AML-193 (cell line): ENCODE results near the gene SLC28A1.
A peak's percentile ranks its signal among the peaks of the same experiment; 100 is the strongest.
"Not testable (repeated sequence)": the region's sequence is repeated elsewhere in the genome, so short reads cannot be mapped to it uniquely, and the experiment has no call there.

Experiments used
- DNase-seq, 2 experiments: peaks; one replicate each; lab custom pipeline; 2025; lab: John Stamatoyannopoulos, UW

SLC28A1 gene

DNA sequence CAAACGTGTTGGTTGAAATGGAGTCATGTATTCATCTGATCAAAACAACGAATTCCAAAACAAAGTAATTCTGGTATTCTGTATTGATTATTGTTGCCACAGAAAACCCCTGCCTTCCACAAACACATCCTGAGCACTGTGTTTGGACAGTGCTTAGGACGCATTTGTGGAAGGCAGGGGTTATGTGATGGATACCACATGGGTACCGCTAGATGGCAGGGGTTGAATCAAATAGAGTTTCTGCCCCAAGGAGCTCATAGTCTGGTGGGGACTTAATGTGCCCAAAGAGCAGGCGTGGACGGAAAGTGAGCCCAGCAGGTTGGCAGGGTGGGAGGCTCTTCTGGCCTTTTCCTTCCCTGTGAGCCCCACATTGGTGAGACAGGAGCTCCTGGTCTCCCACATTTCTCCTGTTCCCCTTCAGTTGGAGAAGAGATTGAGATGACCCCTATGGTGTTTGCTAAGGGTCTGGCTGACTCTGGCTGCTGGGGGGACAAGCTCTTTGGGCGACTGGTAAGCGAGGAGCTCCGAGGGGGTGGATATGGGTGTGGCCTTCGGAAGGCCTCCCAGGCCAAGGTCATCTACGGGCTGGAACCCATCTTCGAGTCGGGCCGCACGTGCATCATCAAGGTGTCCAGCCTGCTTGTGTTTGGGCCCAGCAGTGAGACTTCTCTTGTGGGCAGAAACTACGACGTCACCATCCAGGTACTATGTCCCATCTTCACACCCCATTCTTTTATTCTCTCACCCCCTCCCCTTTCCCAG is 22.1 kb upstream of the SLC28A1 start:
- no peak for DNase-seq

DNA sequence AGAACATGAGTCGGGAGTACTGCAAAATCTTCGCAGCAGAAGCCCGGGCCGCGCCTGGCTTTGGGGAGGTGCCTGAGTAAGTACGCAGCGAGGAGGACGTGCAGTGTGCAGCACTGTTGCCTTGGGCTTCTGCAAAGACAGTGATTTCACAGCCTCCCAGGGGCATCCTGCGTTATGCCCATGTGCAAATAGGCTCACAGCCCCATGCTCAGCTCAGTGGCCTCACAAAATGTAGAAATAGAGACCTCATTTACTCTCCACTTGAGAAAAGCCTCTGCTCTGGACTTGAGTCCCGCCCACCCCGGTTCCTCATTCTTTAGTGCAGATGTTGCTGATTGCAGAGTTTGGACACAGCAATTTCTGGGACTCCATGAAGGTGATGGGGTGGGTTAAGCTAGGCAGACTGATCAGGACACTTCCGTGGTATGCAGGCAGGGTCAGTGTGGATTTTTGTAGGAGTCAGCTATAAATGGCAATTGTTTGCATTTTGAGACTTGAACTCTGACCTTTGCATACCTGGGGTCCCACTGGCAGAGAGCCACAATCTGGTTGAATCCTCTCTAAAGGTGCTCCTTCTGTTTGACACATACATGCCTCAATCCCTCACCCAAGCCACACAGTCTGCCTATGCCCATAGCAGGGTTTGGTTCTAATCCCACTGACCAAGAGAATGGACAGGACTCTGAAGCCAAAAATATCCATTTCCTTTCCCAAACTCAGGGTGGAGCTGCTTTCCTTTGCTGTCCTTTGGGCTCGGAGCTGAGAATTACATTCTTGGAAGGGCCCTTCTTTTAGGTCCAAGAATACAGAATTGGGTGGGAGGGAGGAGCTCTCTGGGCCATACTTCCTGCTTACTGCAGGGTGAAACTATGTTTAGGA is 20.7 kb upstream of the SLC28A1 start:
- DNase-seq: no peak

DNA sequence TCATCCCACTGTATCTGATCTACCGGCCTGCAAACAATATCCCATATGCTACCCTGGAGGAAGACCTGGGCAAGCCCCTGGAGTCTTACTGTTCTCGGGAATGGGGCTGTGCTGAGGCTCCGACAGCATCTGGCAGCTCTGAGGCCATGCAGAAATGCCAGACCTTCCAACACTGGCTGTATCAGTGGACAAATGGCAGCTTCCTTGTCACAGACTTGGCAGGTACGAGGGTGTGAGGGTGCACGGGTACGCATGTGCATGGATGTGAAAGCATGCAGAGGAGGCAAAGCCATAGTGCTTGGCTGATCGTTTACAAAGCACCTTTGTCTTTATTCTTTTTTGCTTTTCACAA is 20.0 kb upstream of the SLC28A1 start:
- DNase-seq: no peak

DNA sequence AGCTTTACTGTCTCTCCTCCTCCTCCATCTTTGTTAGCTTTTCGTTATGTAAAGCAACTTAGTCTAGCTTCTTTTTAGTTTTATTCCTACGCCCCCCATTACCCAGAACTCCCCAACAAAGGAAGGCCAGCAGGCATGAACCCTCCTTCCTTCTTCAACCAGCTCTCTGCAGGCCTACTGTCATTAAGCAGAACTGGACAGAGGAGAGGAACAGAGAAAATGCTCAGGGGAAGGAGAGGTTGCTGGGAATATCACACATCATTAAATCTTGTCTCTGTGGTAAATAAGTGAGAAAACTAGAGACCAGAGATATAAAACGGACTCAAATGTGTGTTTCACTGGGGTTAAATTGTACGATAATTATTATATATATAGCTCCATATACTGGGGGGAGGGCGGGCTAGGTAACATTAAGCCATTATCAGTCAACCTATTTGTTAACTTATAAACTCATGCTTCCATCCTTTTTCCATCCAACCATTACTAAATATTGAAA is 19.3 kb upstream of the SLC28A1 start:
- no peak for DNase-seq

DNA sequence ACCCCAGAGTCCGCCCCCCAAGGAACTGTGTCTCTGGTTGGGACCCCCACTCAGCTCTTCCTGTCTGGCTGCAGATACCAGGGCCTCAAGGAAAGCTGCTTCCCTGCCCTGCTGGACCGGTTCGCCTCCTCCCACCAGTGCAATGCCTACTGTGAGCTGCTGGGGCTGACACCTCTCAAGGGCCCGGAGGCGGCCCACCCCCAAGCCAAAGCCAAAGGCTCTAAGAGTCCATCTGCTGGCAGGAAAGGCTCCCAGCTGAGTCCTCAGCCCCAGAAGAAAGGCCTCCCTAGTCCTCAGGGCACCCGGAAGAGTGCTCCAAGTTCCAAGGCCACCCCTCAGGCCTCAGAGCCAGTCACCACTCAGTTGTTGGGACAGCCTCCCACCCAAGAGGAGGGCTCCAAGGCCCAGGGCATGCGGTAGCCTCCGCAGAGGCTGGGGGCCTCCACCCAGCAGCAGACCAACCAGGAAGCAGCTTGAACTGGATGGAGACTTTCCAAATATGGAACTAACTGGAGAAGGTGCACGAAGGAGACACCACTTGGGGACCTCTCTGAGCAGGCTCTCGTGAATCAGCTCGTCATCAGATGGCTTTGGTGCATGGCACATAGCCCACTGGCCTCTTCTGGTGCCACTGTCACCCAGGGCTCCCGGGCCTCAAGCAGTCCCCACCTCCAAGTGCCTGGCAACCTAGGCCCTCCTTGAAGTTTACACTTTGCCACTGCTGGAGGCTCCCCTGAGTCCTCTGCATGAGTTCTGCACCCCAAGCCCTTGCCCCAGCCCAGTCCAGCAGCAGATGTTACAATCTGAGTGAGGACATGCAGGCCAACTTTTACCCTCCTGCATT is 16.2 kb upstream of the SLC28A1 start:
- DNase-seq: no peak

DNA sequence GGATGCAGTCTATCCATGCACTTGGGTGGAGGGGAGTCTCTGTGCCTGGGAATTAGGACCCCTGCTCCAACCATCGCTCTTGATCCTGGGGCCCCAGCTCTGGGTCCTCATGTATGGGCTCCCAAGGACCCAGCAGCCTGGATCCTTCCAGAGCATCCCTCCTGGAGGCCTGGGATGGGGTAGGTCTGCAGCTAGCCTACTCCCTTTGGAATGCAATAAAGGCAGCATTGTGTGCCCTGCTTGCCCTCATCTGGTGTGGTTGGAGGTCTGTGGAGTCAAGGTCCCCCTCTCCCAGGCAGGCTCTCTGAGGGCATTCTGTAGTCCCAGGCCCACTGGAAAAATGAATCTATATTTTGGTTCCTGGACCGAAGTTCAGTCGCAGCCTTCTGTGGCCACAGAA is 15.0 kb upstream of the SLC28A1 start:
- DNase-seq: no peak

DNA sequence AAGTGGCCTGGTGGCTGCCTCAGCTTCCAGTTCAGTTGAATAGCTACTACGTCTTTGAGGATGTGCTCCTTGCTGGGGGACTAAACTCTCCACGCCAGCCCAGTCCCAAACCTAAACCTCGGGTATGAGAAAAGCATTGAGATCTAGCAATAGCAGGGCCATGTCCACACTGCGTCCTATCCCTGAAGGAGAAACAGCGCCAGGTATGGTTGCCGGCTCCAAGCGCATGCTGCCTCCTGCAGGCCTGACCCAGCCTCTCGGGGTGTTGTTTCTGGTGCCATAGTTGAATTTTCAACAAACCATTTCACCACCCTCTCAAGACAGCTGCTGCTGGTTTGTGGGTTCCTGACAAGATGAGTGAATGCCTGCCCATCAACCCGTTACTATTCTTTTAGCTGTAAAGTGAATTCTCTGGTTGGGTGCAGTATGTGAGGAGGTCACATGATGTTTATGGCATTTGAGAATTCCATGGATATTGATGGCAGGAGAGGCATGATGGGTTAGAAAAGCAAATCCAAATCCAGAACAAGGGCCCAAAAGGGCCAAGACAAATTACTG is 13.0 kb upstream of the SLC28A1 start:
- no peak for DNase-seq

DNA sequence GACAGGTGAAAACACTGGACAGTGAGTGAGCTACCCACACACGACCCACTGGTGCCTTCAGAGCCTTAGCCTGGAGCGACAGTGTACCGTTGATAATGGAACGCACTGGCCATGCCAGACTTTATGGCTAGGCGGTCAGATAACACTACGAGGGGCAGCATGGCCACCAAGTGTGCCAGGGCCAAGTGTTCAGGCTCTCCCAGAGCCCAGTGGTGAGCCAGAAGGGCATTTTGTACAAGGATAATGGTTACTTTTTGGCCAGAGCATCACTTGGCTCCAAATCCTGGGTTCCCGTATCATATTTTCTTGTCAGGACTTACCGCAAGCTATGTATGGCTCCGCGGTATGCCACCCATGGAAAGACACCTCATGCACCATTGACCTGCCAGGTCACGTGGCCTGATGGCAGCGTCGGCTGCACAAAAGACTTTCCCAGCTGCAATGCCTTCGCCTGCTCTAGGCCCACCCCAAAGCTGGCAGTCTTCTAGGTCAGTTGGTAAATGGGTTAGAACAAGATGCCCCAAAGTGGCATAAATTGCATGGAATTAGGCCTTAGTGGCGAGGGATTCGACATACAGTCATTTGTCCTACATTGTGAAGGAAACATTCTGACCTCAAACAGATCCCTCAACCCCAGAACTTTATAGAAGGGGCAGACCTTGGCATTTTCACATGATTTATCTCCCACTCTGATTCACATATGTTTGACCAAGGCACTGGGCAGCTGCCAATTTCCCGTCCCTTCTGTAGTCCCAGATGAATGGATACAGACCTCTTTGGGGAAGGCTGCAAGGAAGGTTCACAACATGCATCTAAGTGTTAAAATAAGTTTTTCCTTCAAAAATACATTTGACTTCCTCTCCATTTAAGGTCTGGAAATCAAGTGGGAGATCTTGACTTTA is 12.2 kb upstream of the SLC28A1 start:
- no peak for DNase-seq

DNA sequence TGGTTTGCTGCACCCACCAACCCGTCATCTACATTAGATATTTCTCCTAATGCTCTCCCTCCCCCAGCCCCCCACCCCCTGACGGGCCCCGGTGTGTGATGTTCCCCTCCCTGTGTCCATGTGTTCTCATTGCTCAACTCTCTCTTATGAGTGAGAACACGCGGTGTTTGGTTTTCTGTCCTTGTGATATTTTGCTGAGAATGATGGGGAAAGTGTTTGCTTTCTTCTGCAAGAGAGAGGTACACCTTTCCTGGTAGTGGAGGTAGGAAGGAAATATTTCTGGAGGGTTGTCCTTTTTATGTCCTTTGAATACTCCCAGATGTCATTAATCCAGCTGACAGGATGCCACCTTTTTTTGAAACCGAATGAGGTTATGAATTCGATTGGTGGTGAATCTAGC is 10.5 kb upstream of the SLC28A1 start:
- no peak for DNase-seq

DNA sequence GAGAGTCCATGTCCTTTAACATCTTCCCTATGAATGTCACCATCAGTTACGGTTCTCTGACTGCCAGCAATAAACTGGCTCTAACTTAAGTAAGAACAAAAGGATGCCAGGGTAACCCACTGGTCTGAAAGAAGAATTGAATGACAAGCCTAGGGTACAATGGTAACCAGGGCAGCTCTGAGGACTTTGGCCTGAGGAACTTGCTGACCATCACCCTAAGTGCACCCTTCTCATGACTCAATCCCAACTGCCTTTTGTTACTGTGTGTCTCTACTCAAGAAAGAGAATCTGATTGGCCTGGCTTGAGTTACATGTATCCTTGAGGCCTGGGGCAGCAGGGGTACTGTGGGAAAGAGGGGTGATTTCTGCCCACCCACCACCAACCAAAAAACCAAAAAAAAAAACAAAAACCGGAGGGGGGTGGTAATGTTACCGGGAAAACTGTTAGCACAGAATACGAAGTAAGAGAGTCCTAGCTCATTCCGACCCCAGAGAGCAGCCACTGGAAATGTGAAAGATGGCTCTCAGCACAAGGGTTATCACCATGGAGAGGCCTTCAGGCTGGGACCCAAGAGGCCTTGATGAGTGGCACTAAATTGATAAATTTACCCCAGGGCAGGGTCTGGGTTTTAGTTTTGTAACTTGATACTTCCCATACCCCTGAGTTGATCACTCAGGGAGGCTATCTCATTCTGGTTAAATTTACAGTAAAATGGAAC is 9.3 kb upstream of the SLC28A1 start:
- no peak for DNase-seq

DNA sequence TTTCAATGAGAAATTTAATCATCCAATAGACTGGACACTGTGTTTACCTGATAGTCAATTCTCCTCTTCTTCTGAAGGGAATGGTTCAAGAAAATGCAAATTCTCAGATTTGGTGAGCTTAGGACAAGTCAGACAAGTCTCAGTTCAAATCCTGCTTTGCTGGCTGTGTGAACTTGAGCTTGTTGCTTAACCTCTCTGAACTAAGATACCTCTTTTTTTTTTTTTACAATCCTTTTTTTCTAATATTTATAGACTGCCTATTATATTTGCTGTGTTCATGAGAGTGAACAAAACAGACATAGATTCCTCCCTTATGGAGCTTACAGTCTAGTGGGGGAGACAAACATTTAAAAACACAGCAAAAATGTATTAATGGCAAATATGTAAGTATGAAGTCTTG is 8.2 kb upstream of the SLC28A1 start:
- DNase-seq: no peak

DNA sequence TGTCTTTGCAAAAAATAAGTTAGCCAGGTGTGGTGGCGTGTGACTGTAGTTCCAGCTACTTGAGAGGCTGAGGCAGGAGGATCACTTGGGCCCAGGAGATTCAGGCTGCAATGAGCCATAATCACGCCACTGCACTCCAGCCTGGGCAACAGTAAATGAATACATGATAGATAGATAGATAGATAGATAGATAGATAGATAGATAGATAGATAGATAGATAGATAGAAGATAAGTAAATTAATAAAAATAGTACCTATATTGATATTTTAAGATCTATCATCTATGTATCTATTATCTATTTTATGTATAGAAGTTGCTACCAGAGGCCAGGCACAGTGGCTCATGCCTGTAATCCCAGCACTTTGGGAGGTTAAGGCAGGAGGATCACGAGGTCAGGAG is 6.8 kb upstream of the SLC28A1 start:
- not testable (repeated sequence) for DNase-seq

DNA sequence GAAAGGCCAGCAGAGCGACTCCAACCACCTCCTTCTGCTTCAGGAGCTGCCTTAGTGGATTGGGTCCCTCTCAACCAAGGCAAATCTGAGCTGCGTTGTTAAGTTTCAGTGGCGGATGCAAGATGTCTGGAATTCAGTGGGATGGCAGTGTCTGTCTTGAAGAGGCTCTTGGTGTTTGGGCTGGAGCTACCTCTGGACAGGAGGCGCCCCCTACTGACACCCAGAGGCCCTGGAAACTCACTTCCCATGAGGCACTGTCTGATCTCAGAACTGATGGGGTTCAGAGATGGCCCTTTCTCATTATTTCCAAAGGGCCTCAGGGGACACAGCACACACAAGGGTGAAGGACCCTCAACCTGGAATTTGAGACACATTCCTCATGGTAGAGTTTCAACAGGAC is 6.0 kb upstream of the SLC28A1 start:
- peak; percentile 61 to 63 for DNase-seq

DNA sequence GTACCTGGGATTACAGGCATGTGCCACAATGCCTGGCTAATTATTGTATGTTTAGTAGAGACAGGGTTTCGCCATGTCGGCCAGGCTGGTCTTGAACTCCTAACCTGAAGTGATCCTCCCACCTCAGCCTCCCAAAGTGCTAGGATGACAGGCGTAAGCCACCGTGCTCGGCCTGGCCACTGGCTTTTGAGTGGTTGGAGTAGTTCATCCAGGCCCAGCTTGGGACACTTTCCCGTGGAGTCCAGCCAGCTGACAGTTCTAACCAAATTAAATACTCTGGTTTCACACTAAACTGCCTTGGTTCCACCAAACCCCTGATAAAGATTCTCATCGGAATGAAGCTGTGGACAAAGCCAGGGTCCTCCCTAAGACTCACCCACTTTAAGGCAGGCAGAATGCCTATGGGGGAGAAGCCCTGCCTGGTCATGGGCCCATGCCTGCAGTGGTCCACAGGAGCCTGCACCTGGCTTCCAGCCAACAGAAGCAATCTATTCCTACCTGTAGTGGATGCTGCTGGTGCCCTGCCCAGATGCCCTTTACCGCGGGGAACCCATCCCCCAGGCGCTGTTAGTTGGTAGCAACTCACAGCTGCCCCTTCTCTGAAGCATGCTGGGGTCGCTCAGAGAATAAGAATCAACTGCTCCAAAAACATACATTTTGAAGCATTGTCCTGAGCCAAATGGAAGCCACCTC is 5.2 kb upstream of the SLC28A1 start:
- DNase-seq: no peak

DNA sequence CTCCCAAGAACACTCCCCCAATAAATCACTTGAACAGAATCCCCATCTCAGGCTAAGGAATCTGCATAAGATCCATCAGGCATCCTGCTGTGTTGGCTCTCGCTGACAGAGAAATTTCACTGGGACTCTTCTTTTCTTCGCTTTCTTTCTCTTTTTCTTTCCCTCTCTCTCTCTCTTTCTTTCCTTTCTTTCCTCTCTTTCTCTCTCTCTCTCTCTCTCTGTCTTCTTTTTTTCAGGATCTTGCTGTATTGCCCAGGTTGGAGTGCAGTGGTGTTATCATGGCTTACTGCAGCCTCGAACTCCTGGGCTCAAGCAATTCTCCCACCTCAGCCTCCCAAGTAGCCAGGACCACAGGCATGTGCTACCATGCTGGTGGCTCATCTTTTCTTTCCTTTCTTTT is 4.5 kb upstream of the SLC28A1 start:
- no peak for DNase-seq

DNA sequence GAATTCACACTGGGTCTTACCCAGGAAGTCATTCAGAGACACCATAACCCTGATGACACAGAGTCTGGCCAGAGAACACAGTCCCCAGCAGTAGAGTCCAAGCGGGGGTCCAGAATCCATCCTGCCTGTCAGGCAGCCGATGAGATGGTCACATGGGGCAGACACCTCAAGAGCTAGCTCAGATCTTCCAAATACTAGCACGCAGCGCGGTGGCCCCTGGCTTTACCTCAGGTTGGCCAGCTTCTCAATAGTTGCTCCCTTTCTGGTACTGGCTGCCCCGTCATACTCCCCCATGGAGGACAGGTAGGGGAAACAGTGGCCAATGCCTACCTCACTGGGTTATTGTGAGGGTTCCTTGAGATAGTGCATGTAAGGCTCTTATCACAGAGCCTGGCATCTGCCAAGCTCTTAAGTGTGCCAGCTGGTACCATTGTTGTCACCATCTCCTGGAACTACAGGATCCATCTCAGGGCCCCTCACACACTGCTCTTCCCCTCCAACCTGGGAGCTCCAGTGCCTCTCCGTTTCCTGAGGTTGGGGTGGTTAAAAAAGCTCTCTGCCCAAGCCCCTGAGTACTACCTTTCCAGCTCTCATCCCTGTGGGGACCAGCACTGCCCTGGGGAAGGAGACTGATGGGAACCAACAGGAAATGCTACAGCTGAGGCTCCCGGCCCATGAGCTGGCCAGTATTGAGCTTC is 3.5 kb upstream of the SLC28A1 start:
- DNase-seq: no peak

DNA sequence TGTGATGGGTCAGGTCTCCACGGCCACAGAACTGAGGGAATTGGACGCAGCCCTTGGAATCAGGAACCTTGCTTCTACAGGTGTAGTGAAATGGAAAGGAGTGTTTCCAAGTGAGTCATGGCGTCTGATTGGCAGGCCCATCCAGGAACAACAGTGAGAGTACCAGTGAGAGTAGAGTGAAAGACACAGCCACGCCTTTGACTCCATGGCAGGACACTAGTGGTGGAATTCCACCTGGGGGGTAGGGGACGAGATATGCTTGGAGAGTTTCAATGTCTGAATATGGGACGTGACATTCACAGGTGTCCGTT is 3.0 kb upstream of the SLC28A1 start:
- DNase-seq: no peak

DNA sequence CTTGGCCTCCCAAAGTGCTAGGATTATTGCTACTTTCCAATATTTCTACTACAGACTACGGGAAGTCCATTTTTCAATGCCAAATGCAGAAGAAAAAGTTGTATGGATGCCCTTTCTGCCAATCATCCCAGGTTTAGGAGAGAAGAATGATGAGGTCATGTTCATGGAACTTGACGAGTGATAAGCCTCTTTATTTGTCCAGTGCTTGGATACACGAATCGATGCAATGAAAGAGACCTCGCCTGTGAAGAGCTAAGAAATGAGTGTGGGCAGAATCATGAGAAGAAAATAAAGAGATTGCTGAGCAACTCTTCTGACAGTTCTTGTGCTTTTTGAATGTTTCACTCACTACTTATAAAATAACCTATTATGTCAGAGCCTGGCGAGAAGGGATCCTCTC is 996 bp upstream of the SLC28A1 start:
- no peak for DNase-seq

DNA sequence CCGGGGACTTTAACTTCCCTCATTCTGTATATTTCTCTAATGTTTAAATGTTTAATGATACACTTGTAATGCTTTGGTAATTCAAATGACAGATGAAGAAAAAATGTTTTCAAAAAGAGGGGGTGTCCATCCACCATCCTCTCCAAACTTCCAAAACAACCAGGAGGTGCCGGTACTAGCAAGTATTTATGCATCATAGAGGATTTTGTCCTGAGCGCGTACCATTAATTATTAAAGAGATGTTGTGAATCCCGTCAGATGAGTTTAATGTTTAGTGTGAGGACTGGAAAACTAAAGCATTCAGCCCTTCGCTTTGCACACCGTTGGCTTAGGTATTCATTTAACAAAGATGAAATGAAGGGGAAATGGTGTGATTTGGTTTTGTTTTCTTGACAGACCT is 1.3 kb downstream of the SLC28A1 start:
- DNase-seq: no peak
